Tibial nerve (tissue), 4 donors: ENCODE data around the gene LYPD6B.

Source experiments
- EP300 ChIP-seq, 2 donors: sonication (generic); formaldehyde crosslinking; IDR thresholded peaks; one replicate each; pipeline ENCODE4 v1.6.1; 2017; ENCODE audit warnings: antibody characterized with exemption in 2 of 2, mild to moderate bottlenecking in 1 of 2
- POLR2A ChIP-seq, 2 donors: fragments of 450-650 bp; IDR thresholded peaks; one replicate each; pipeline ENCODE4 v1.6.1; 2017; ENCODE audit warnings: antibody characterized with exemption in 2 of 2, mild to moderate bottlenecking in 2 of 2, moderate library complexity in 2 of 2
- TF ChIP-seq, protein P1 (sequence below), 5 experiments: fragments of 200-600 bp in 3 of 5; fragments of 450-650 bp in 2 of 5; sonication (generic) in 3 of 5; IDR thresholded peaks; one replicate each; pipeline ENCODE4 v1.5.1; 2016 to 2019; ENCODE audit warnings: antibody characterized with exemption in 5 of 5, mild to moderate bottlenecking in 3 of 5, moderate library complexity in 2 of 5

DNA sequence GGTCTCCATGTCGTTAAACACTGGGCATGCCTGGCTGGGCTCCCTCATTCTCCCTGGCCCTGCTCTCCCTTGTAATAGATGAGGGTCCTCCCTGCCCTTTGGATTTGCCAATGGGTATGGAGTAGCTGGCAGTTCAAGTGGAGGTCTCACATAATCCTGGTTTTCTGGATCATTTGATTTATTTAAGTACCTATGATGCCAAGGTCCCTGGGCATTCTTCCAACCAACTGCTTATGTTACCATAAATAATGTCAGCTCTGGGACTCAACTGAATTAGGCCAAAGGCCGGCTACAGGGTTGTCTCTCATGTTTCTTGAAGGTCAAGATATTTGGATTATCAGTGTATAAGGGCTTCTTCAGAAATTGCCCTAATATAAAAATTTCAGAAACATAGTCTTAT, 186.9 kb downstream of the LYPD6B start:
- TF ChIP-seq, protein P1, sequence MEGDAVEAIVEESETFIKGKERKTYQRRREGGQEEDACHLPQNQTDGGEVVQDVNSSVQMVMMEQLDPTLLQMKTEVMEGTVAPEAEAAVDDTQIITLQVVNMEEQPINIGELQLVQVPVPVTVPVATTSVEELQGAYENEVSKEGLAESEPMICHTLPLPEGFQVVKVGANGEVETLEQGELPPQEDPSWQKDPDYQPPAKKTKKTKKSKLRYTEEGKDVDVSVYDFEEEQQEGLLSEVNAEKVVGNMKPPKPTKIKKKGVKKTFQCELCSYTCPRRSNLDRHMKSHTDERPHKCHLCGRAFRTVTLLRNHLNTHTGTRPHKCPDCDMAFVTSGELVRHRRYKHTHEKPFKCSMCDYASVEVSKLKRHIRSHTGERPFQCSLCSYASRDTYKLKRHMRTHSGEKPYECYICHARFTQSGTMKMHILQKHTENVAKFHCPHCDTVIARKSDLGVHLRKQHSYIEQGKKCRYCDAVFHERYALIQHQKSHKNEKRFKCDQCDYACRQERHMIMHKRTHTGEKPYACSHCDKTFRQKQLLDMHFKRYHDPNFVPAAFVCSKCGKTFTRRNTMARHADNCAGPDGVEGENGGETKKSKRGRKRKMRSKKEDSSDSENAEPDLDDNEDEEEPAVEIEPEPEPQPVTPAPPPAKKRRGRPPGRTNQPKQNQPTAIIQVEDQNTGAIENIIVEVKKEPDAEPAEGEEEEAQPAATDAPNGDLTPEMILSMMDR (IDR thresholded peaks at IDR 0.05), result no peak
- TF ChIP-seq POLR2A (IDR thresholded peaks at IDR 0.05) (no peak), EP300 (IDR thresholded peaks at IDR 0.05) (no peak)
